Astrocyte of the cerebellum (primary cell): ENCODE measurements around the gene TJAP1.
A peak's percentile ranks its signal among the peaks of the same experiment; 100 is the strongest.

Experiments
- DNase-seq: peaks from one replicate; pipeline ENCODE4 v3.0.0-alpha.2; 2011; ENCODE audit warnings: low read depth
- H3K4me3 ChIP-seq: 2 replicates; pipeline ENCODE4 v1.5.1; 2011; ENCODE audit warnings: mild to moderate bottlenecking, low read depth, low read length, moderate library complexity
- in situ Hi-C: cut with HindIII; loops from 2 replicates; pipeline ENCODE4 v1.10.0; 2017; ENCODE audit warnings: low sequenced_read_pairs
- TF ChIP-seq, protein P1 (sequence below): IDR thresholded peaks from 2 replicates; pipeline ENCODE4 v1.5.1; 2012; ENCODE audit warnings: low read length, low read depth, moderate library complexity, mild to moderate bottlenecking; ENCODE audit errors: missing control alignments

The TJAP1 gene

DNA sequence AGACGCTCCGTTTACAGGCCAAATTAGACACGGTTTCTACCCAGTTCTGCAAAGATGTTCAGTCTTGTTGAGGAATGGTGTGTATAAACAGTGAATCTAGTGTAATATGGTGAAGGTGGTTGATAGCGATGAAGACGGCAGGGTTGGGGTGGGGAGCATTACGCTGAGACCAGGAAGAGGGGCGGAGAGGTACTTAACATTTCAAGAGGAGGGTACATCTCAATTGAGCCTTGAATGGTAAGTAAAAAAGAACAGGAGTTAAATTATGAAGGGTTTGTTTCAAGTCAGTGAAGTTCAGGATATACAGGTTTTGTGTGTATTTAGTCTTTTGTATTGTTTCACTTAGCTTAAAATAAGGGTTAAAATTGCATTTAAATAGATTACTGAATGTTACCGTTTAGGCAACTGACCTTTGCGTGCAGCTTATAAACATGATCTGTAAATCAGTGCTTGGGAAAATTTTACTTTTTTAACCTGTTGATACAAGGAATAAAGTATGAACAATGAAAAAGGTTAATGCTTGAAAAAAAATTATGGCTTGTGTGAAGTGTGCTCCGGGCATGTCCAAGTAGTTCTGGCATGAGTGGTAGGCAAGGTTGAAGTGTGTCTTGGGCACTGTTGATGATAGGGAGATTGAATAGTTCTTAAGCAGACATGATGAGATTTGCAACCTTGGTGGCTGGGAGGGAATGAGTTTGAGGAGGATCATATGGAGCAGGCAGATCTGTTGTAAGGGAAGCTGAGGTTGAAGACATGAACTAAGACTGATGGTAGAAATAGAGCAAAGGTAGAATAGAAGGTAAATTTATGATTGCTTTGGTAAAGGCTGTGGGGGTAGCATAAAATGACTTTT, 40.4 kb downstream of the TJAP1 start:
- in situ Hi-C loops: no loop called here
- TF ChIP-seq, protein P1, sequence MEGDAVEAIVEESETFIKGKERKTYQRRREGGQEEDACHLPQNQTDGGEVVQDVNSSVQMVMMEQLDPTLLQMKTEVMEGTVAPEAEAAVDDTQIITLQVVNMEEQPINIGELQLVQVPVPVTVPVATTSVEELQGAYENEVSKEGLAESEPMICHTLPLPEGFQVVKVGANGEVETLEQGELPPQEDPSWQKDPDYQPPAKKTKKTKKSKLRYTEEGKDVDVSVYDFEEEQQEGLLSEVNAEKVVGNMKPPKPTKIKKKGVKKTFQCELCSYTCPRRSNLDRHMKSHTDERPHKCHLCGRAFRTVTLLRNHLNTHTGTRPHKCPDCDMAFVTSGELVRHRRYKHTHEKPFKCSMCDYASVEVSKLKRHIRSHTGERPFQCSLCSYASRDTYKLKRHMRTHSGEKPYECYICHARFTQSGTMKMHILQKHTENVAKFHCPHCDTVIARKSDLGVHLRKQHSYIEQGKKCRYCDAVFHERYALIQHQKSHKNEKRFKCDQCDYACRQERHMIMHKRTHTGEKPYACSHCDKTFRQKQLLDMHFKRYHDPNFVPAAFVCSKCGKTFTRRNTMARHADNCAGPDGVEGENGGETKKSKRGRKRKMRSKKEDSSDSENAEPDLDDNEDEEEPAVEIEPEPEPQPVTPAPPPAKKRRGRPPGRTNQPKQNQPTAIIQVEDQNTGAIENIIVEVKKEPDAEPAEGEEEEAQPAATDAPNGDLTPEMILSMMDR: no peak
- peak overlapping the region; percentile 100 for H3K4me3 ChIP-seq
- no peak for DNase-seq

DNA sequence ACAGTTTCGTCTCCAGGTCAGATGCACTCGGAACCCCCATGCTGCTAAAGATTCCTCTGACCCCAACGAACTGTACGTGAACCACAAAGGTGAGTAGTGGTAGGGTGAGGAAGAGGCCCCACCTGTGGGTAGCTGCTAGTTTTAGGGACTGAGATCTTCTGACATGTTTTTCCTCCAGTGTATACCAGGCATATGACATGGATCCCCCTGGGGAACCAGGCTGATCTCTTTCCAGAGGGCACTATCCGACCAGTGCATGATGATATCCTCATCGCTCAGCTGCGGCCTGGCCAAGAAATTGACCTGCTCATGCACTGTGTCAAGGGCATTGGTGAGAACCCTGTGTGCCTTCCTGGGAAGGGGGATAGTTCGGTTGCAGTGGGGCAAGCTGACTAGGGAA, 42.7 kb downstream of the TJAP1 start:
- TF ChIP-seq, protein P1: no peak
- in situ Hi-C loops: loop anchor here (5.0 kb wide), 1 partner anchor 72 kb away; no protein-coding TSS in a partner anchor
- DNase-seq: no peak
- no peak overlapping the region for H3K4me3 ChIP-seq

DNA sequence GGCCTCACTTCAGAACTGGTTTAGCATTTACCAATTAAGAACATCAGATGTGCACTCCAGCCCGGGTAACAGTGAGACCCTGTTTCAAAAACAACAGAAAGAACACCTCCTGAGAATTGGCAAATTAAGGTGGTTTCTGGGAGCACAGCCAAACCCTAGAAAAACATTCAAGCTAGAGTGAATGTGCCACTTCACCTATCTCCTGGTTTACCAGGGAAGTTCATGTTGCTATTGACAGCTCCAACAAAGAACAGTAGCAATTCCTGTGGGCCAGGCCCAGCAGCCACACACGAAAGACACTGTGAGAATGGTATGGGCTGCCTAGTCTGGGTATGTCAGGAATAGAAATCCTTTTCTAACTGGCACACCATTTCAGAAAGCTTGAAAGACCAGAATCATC, 44.5 kb downstream of the TJAP1 start:
- no peak for DNase-seq
- in situ Hi-C loops: loop anchor here (5.0 kb wide), 1 partner anchor 70 kb away; no protein-coding TSS in a partner anchor
- H3K4me3 ChIP-seq: no peak overlapping the region
- TF ChIP-seq, protein P1: no peak

DNA sequence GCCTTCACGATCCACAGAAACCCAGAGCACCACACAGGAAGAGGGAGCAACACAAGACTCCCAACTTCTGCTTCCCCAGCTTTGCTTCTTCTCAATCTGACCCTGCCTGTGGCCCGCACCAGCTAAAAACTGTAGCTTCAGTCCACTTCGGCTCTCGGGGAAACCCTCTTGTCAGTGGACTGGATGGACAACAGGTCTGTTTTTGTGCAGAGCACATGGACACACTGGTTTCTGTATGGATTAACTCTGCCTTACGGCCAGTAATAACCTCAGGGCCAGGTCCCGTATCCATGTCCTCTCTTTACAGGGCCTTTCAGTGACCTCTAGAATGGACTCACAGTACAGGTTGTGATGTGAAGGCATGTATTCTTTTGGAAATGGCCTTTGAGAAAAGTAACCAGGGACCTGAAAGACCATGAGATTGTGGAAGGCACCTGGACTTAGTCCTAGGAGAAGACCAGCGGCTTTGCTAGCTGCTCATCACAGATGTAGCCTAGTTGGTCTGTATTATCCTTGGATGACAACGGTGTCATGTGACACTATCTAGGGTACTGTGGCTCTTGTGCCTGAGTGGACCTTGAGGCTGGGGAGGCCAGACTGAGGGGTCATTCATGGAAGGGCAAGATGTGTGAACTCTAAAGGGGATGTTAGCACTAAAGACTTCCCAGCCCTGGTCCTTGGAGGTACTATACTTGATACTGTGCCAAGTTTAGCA, 45.3 kb downstream of the TJAP1 start:
- in situ Hi-C loops: loop anchor here (5.0 kb wide), 1 partner anchor 70 kb away; no protein-coding TSS in a partner anchor
- DNase-seq: no peak
- no peak overlapping the region for H3K4me3 ChIP-seq
- TF ChIP-seq, protein P1: no peak

DNA sequence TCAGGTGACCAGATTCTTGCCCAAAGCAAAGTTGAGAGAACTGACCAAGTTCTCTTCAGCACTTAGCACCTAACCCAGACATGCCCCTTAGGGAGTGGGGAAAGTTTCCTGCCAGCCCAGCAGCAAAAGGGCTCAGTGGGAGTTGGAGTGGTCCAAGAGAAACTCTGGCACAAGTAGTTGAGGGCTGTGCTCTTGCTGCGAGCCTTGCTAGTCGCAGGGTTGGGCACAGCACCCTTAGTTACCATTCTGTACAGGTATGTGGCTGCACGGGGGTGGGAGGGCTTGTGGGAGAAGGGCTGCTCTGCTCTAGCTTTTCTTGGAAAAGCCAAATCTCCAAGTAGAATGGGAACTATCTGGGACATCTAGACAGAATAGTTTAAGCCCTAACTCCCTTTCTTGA, 45.9 kb downstream of the TJAP1 start:
- no peak overlapping the region for H3K4me3 ChIP-seq
- DNase-seq: no peak
- in situ Hi-C loops: loop anchor here (5.0 kb wide), 1 partner anchor 69 kb away; no protein-coding TSS in a partner anchor
- TF ChIP-seq, protein P1: no peak

DNA sequence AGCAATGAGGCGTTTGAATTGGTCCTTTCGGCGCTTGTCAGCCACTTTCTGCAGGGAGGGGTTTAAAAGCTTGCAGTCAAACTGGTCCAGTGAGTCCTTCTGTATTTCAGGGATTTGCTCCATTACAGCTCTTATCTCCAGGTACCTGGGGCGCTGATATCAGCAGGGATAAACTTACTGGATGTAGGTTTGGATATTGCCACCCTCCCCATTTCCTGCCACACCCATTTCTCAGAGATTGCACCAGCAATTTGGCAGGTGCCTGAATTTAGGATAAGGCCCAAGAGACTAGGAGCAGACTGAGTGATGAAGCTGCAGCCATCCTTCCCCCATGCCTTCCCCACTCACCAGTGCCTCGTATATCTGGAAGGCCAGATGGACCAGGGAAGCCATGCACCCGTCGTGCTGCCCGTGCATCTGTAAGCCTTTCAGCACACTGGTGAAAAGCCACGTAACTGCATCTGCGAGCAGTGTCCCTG, 47.2 kb downstream of the TJAP1 start:
- in situ Hi-C loops: loop anchor here (5.0 kb wide), 1 partner anchor 68 kb away; no protein-coding TSS in a partner anchor
- TF ChIP-seq, protein P1: no peak
- no peak overlapping the region for H3K4me3 ChIP-seq
- no peak for DNase-seq
